ENCODE results near the gene AACS. TPM values are rescaled to one million over a fixed set of nuclear protein-coding genes. Genes with fewer than 3 reads are reported as not detected.

The AACS gene
- total and polyA plus RNA-seq, 2 of the 8 experiments (the other 6 are each of a cell fraction or from before 2014, with no cell fraction given), result 51.9 to 52.4 TPM

DNA sequence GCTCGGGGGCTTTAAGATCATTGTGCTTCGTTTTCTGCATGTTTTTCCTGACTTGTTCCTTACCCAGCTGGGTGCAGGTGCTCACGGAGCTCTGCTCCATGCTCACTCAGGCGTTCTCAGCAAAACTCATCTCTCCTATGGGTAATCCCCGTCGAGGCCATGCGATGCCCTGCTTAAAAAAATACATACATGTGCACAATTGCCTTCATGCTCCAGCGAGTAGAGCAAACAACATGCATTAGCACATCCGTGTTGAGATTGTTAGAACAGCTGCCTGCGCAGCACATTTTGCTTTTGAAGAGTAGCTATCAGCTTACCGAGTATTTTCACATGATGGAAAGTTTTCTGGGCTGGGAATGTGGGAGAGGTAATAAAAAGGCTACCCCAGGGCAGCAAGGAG is 16.2 kb downstream of the AACS start:
- Histone ChIP-seq H4K8ac (ENCODE audit: extremely low read depth, insufficient read depth, low read length) (no peak overlapping the region), H3K23me2 (ENCODE audit: low read depth, low read length) (no peaks in the 10 kb centered on the region; the same call in 1 of the 2 replicates), H3K4me2 (ENCODE audit: insufficient read depth in 1 of 2, low read depth in 2 of 2, low read length in 2 of 2) (no peak overlapping the region), H2BK5ac (ENCODE audit: low read depth, low read length) (no peak overlapping the region), H3K4ac (replicated peaks; ENCODE audit: insufficient read length, low read depth, low read length) (no peak overlapping the region), H2BK15ac (ENCODE audit: low read length) (no peak overlapping the region), H3K79me2 (ENCODE audit: control insufficient read depth in 1 of 2, insufficient read depth in 2 of 2, low read length in 2 of 2) (no peaks in the 10 kb centered on the region), H2BK12ac (ENCODE audit: low read depth, low read length) (no peak overlapping the region), H3K14ac (ENCODE audit: insufficient read length) (no peak overlapping the region), H2AK5ac (ENCODE audit: low read depth, low read length) (no peak overlapping the region), H3K9me3 (ENCODE audit: insufficient read depth in 2 of 2, low read depth in 1 of 2, low read length in 1 of 2) (no peaks in the 10 kb centered on the region), H2BK120ac (replicated peaks; ENCODE audit: low read depth, low read length) (no peak overlapping the region), H3K4me1 (replicated peaks in 1 of 4; ENCODE audit: control insufficient read depth in 3 of 4, insufficient read depth in 4 of 4, low read length in 3 of 4) (no peaks in the 10 kb centered on the region), H3K27ac (ENCODE audit: low read depth, low read length) (no peak overlapping the region), H3K4me3 (ENCODE audit: extremely low read depth in 1 of 4, insufficient read depth in 2 of 4, low read depth in 3 of 4, low read length in 4 of 4) (no peak overlapping the region), H3K27me3 (replicated peaks in 1 of 4; ENCODE audit: control insufficient read depth in 3 of 4, extremely low read depth in 1 of 4, insufficient read depth in 3 of 4, low read length in 3 of 4) (no peaks in the 10 kb centered on the region), H2AFZ (ENCODE audit: low read length) (no peak overlapping the region), H3K9ac (replicated peaks in 1 of 4; ENCODE audit: extremely low read depth in 1 of 4, low read depth in 3 of 4, low read length in 3 of 4) (no peak overlapping the region), H2BK20ac (ENCODE audit: low read length) (no peak overlapping the region), H3K18ac (ENCODE audit: extremely low read depth, low read length) (no peak overlapping the region), H3K36me3 (ENCODE audit: control insufficient read depth in 2 of 4, insufficient read depth in 4 of 4, low read length in 3 of 4) (peaks cover 8 to 47% (median 33%) of the 10 kb centered on the region in 4 experiments), H3K56ac (replicated peaks; ENCODE audit: insufficient read length, low read depth, low read length) (no peak overlapping the region), H4K91ac (replicated peaks; ENCODE audit: insufficient read length, low read length) (no peak overlapping the region), H4K5ac (ENCODE audit: insufficient read length, low read depth, low read length) (no peak overlapping the region), H3K23ac (ENCODE audit: insufficient read length) (no peak overlapping the region), H3K79me1 (ENCODE audit: low read depth, low read length) (peaks cover 3% of the 10 kb centered on the region; the same call in 1 of the 2 replicates), H4K20me1 (replicated peaks in 1 of 2; ENCODE audit: control insufficient read depth in 1 of 2, insufficient read depth in 2 of 2, low read length in 2 of 2) (peaks cover 1 to 9% of the 10 kb centered on the region in 2 experiments)
- DNase-seq (ENCODE audit: low read depth in 1 of 2, low spot score in 2 of 2) (no peak), FAIRE-seq (no peak)
- ChIA-PET POLR2A (ENCODE audit: partially characterized antibody) (interaction anchor here (1.1 kb wide), 1 partner anchor 32 kb away, joined by 4 read pairs; no protein-coding TSS in a partner anchor), CTCF (ENCODE audit: partially characterized antibody) (interaction anchor here (1.3 to 3.1 kb wide), 2 partner anchors 11 to 41 kb away, joined by 4 to 12 read pairs; no protein-coding TSS in a partner anchor)
- TF ChIP-seq CHD2 (IDR thresholded peaks at IDR 0.05; ENCODE audit: low read length), result no peak
- no peak for TF ChIP-seq SIN3A (conservative IDR thresholded peaks at IDR 0.05 in 1 of 2, IDR thresholded peaks at IDR 0.05 in 1 of 2; ENCODE audit: low read depth in 1 of 2, low read length in 2 of 2)
- WGBS, 2 experiments (ENCODE audit: extremely low coverage in 1 of 2, insufficient coverage in 1 of 2, insufficient read length in 1 of 2, insufficient replicate concordance in 2 of 2, low coverage in 1 of 2, low lambda C conversion rate in 2 of 2, missing lambda C conversion rate in 1 of 2), result 93% methylated on average over 11 of the region's 11 CpGs; no CpG with 5 or more reads in 1 of the 2 experiments

Measured in H1 (cell line).